Transverse colon (tissue), 4 donors: ENCODE results near the gene DHRSX.

ENCODE experiments used
- CTCF ChIP-seq, 5 experiments: fragments of 200-600 bp in 3 of 5; fragments of 450-650 bp in 2 of 5; sonication (generic) in 3 of 5; IDR thresholded peaks; 1 replicate in 2 of 5; 2 replicates in 3 of 5; pipeline ENCODE4 v1.5.1; 2016 to 2017; ENCODE audit warnings: antibody characterized with exemption in 5 of 5, inconsistent platforms in 3 of 5, mild to moderate bottlenecking in 2 of 5, moderate library complexity in 1 of 5
- POLR2A ChIP-seq: fragments of 450-650 bp; IDR thresholded peaks from one replicate; pipeline ENCODE4 v1.6.1; 2016; ENCODE audit warnings: antibody characterized with exemption, mild to moderate bottlenecking, moderate library complexity
- POLR2AphosphoS5 ChIP-seq, 3 donors: sonication (generic); formaldehyde crosslinking; IDR thresholded peaks; one replicate each; pipeline ENCODE4 v1.6.1; 2016; ENCODE audit warnings: antibody characterized with exemption in 3 of 3

GRCh38 chrX:2458309-2458708 is 42.5 kb downstream of the DHRSX start:
- no peak for TF ChIP-seq CTCF (IDR thresholded peaks at IDR 0.05)
- TF ChIP-seq POLR2AphosphoS5 (IDR thresholded peaks at IDR 0.05) = no peak
- TF ChIP-seq POLR2A = no peak
